Measurements from ENCODE around the gene PABPN1L. TPM values are rescaled to one million over a fixed set of nuclear protein-coding genes. Genes with fewer than 3 reads are reported as not detected.

The PABPN1L gene
- total RNA-seq, 6 experiments from 2014 or later, result 0.37 TPM; not detected in 5

GRCh38 chr16:88885693-88886280 lies 19.3 kb upstream of the PABPN1L start:
- 100% methylated on average over 1 of the region's 28 CpGs for WGBS (ENCODE audit: insufficient coverage, low coverage, low lambda C conversion rate, missing lambda C conversion rate)
- H3K36me3 ChIP-seq, result no peaks in the 10 kb centered on the region
- no peaks in the 10 kb centered on the region for H3K9me3 ChIP-seq
- intact Hi-C loops (cut with DNase I), result no loop called here
- H3K4me1 ChIP-seq, result peaks cover 0 to 19% (median 0%) of the 10 kb centered on the region in 4 donors
- TF ChIP-seq, protein P1, sequence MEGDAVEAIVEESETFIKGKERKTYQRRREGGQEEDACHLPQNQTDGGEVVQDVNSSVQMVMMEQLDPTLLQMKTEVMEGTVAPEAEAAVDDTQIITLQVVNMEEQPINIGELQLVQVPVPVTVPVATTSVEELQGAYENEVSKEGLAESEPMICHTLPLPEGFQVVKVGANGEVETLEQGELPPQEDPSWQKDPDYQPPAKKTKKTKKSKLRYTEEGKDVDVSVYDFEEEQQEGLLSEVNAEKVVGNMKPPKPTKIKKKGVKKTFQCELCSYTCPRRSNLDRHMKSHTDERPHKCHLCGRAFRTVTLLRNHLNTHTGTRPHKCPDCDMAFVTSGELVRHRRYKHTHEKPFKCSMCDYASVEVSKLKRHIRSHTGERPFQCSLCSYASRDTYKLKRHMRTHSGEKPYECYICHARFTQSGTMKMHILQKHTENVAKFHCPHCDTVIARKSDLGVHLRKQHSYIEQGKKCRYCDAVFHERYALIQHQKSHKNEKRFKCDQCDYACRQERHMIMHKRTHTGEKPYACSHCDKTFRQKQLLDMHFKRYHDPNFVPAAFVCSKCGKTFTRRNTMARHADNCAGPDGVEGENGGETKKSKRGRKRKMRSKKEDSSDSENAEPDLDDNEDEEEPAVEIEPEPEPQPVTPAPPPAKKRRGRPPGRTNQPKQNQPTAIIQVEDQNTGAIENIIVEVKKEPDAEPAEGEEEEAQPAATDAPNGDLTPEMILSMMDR (IDR thresholded peaks at IDR 0.05), result no peak
- no peak for TF ChIP-seq POLR2A (IDR thresholded peaks at IDR 0.05)
- no peaks in the 10 kb centered on the region for H3K27me3 ChIP-seq
- no peak overlapping the region for H3K4me3 ChIP-seq
- no peak overlapping the region for H3K27ac ChIP-seq
- DNase-seq, result no peak
- no peak for ATAC-seq

GRCh38 chr16:88884569-88885271 lies 18.3 kb upstream of the PABPN1L start:
- no CpG with 5 or more reads among the region's 39 CpGs for WGBS (ENCODE audit: insufficient coverage, low coverage, low lambda C conversion rate, missing lambda C conversion rate)
- intact Hi-C loops (cut with DNase I), result no loop called here
- no peak for TF ChIP-seq POLR2A (IDR thresholded peaks at IDR 0.05)
- TF ChIP-seq, protein P1 (IDR thresholded peaks at IDR 0.05), result no peak
- ATAC-seq (no peak), DNase-seq (no peak)
- Histone ChIP-seq H3K27ac (no peak overlapping the region), H3K36me3 (no peaks in the 10 kb centered on the region), H3K4me1 (peaks cover 0 to 28% (median 0%) of the 10 kb centered on the region in 4 donors), H3K9me3 (no peaks in the 10 kb centered on the region), H3K27me3 (no peaks in the 10 kb centered on the region), H3K4me3 (no peak overlapping the region)

- TF ChIP-seq, protein P1 (IDR thresholded peaks at IDR 0.05), result no peak
- TF ChIP-seq POLR2A (IDR thresholded peaks at IDR 0.05), result no peak
- ATAC-seq (no peak), DNase-seq (no peak)
- Histone ChIP-seq H3K9me3 (no peaks in the 10 kb centered on the region), H3K27ac (no peak overlapping the region), H3K27me3 (no peaks in the 10 kb centered on the region), H3K4me3 (no peak overlapping the region), H3K36me3 (no peaks in the 10 kb centered on the region), H3K4me1 (peaks cover 0 to 29% (median 0%) of the 10 kb centered on the region in 4 donors)
- no CpG with 5 or more reads among the region's 11 CpGs for WGBS (ENCODE audit: insufficient coverage, low coverage, low lambda C conversion rate, missing lambda C conversion rate)
- intact Hi-C loops (cut with DNase I), result no loop called here
Observed at GRCh38 chr16:88883946-88884345, 17.5 kb upstream of the PABPN1L start.

GRCh38 chr16:88883117-88883895 lies 16.8 kb upstream of the PABPN1L start:
- ATAC-seq (peak; percentile 61 to 73 (median 66)), DNase-seq (peak; percentile 80 to 93 (median 87))
- Histone ChIP-seq H3K36me3 (no peaks in the 10 kb centered on the region), H3K4me1 (peaks cover 0 to 29% (median 0%) of the 10 kb centered on the region in 4 donors), H3K9me3 (no peaks in the 10 kb centered on the region), H3K27ac (peak overlapping the region in 1 of 3 donors; percentile 29), H3K4me3 (no peak overlapping the region), H3K27me3 (no peaks in the 10 kb centered on the region)
- WGBS (ENCODE audit: insufficient coverage, low coverage, low lambda C conversion rate, missing lambda C conversion rate), result 48% methylated on average over 14 of the region's 49 CpGs
- TF ChIP-seq POLR2A (IDR thresholded peaks at IDR 0.05), result no peak
- TF ChIP-seq, protein P1 (IDR thresholded peaks at IDR 0.05), result no peak
- intact Hi-C loops (cut with DNase I), result no loop called here

Data from right lobe of liver (tissue), 6 donors.